Mesothelial cell of epicardium (in vitro differentiated cells): ENCODE results near the gene MYL5. TPM values are rescaled to one million over a fixed set of nuclear protein-coding genes. Genes with fewer than 3 reads are reported as not detected.

Experiments used
- DNase-seq, 2 experiments: peaks; one replicate each; pipeline ENCODE4 v3.0.0; 2021; ENCODE audit warnings: low spot score in 2 of 2; ENCODE audit not compliant: unreplicated experiment in 2 of 2
- H3K27ac Mint-ChIP-seq: 2 replicates; pipeline ENCODE4 v1.8.0; 2021; ENCODE audit warnings: mixed read lengths
- H3K27me3 Mint-ChIP-seq: 2 replicates; pipeline ENCODE4 v1.8.0; 2021; ENCODE audit warnings: low read depth, mixed read lengths
- H3K36me3 Mint-ChIP-seq: 2 replicates; pipeline ENCODE4 v1.8.0; 2021; ENCODE audit warnings: mixed read lengths
- H3K4me1 Mint-ChIP-seq: 2 replicates; pipeline ENCODE4 v1.8.0; 2021; ENCODE audit warnings: mixed read lengths
- H3K4me3 Mint-ChIP-seq: 2 replicates; pipeline ENCODE4 v1.8.0; 2021; ENCODE audit warnings: mild to moderate bottlenecking, moderate library complexity, mixed read lengths
- H3K9me3 Mint-ChIP-seq: 2 replicates; pipeline ENCODE4 v1.8.0; 2021; ENCODE audit warnings: mixed read lengths
- total RNA-seq: library from RNA; stranded (reverse); gene quantifications from 3 replicates; pipeline ENCODE4 v1.2.1, GENCODE V29; 2021
- TF ChIP-seq, protein P1 (sequence below): fragments of 200-600 bp; sonication (generic); IDR thresholded peaks from one replicate; pipeline ENCODE4 v1.5.0; 2021; ENCODE audit warnings: antibody characterized with exemption; ENCODE audit not compliant: unreplicated experiment

MYL5 gene
- total RNA-seq, 1 donor from 2014 or later: 32.1 TPM

DNA sequence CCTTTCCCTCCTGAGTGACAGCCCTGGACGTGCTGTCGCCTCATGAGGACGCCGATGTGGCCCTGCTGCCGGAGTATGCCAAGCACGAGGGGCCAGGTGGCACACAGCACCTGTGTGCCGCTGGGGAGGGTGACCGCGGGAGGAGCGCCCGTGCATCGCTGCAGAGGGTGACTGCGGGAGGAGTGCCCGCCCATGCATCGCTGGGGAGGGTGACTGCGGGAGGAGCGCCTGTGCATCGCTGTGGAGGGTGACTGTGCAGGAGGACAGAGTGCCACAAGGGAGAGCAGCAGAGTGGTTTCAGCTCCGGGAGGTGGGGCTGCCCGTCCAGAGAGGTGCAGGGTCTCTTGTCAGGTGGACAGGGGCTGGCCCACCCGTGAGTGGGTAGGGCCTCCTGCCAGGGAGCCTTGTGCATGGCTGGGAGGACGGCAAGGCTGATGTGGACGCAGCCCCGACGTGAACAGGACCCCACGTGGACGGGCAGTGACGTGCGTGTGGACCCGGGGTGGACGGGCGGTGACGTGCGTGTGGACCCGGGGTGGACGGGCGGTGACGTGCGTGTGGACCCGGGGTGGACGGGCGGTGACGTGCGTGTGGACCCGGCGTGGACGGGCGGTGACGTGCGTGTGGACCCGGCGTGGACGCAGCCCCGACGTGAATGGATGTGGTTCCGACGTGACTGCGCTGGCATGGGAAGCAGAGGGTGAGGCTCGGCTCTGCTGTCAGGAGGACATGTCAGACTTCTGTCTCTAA, 45.9 kb downstream of the MYL5 start:
- Mint-ChIP-seq H3K27ac (peak overlapping the region; percentile 86), H3K4me3 (no peak overlapping the region), H3K36me3 (peaks cover 24% of the 10 kb centered on the region)

DNA sequence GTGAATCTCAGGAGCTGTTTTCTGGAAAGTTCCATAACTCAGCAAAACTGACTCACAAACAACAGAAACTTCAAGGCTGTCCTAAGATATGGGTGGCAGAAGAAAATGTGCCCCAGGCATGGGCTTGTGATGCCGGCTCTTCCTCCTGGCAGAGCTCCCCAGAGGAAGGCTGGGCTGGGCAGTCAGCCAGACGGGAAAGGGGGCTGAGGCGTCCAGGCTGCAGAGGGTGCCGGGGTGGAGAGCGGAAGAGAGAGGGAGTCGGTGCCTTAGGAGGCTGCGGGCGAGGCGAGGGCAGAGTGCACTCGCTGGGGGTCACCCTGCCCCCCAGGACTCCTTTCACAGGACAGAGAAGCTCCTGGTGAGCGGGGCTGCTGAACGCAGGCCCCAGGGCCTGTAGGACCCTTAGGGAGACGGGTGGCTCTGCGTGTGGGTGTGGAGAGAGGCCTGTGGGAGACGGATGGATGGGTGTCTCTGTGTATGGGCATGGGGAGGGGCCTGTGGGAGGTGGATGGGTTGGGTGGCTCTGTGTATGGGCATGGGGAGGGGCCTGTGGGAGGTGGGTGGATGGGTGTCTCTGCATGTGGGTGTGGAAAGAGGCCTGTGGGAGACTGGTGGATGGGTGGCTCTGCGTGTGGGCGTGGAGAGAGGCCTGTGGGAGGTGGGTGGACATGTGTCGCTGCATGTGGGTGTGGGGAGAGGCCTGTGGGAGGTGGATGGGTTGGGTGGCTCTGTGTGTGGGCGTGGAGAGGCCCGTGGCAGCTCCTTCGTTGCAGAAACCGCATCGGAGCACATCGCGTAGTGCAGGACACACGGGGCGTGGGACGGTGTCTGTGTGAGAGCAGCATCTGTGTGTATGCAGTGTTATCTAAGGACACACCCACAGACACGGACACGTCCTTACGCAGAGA, 47.2 kb downstream of the MYL5 start:
- Mint-ChIP-seq H3K4me1 (peaks cover 37% of the 10 kb centered on the region), H3K27me3 (no peaks in the 10 kb centered on the region), H3K27ac (peak overlapping the region; percentile 86), H3K9me3 (no peaks in the 10 kb centered on the region), H3K36me3 (peaks cover 24% of the 10 kb centered on the region), H3K4me3 (peak overlapping the region; percentile 22)
- TF ChIP-seq, protein P1, sequence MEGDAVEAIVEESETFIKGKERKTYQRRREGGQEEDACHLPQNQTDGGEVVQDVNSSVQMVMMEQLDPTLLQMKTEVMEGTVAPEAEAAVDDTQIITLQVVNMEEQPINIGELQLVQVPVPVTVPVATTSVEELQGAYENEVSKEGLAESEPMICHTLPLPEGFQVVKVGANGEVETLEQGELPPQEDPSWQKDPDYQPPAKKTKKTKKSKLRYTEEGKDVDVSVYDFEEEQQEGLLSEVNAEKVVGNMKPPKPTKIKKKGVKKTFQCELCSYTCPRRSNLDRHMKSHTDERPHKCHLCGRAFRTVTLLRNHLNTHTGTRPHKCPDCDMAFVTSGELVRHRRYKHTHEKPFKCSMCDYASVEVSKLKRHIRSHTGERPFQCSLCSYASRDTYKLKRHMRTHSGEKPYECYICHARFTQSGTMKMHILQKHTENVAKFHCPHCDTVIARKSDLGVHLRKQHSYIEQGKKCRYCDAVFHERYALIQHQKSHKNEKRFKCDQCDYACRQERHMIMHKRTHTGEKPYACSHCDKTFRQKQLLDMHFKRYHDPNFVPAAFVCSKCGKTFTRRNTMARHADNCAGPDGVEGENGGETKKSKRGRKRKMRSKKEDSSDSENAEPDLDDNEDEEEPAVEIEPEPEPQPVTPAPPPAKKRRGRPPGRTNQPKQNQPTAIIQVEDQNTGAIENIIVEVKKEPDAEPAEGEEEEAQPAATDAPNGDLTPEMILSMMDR: no peak
- no peak for DNase-seq

More for the DNA sequence above, 45.9 kb downstream of the MYL5 start:
- TF ChIP-seq, protein P1: no peak
- Mint-ChIP-seq H3K27me3 (no peaks in the 10 kb centered on the region), H3K4me1 (peaks cover 34% of the 10 kb centered on the region), H3K9me3 (no peaks in the 10 kb centered on the region)
- no peak for DNase-seq

DNA sequence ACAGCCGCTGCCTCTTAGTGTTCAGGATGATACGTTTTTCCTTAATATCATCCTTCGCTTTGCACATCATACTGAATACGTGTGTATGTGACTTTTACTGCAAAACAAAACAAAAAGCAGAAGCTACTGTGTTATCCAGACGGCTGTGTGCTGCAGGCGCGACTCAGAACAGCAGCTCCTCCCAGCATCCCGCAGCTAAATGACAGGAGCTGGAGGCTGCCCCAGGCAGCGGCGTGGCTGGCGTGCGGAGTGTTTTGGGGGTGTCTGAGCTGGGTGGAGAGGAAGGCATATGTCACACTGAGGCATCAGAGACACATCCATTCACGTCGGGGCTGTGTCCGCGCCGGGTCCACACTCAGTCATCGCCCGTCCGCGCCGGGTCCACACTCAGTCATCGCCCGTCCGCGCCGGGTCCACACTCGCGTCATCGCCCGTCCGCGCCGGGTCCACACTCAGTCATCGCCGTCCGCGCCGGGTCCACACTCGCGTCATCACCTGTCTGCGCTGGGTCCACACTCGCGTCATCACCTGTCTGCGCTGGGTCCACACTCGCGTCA, 47.9 kb downstream of the MYL5 start:
- H3K27ac Mint-ChIP-seq: peak overlapping the region; percentile 47
- TF ChIP-seq, protein P1: no peak
- H3K36me3 Mint-ChIP-seq: peaks cover 24% of the 10 kb centered on the region
- H3K4me3 Mint-ChIP-seq: no peak overlapping the region
- no peaks in the 10 kb centered on the region for H3K9me3 Mint-ChIP-seq
- H3K4me1 Mint-ChIP-seq: peaks cover 38% of the 10 kb centered on the region
- H3K27me3 Mint-ChIP-seq: no peaks in the 10 kb centered on the region
- no peak for DNase-seq

DNA sequence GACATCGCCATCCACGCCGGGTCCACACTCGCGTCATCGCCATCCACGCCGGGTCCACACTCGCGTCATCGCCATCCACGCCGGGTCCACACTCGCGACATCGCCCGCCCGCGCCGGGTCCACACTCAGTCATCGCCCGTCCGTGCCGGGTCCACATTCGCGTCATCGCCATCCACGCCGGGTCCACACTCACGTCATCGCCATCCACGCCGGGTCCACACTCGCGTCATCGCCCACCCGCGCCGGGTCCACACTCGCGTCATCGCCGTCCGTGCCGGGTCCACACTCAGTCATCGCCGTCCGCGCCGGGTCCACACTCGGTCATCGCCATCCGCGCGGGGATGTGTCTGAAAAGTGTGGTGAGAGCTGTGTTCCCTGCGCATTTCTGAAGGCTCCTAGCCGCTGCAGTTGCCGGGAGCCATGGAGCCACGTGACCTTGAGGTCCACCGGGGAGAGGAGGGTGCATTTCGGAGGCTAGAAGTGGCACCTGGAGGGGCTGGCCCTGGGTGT, 48.6 kb downstream of the MYL5 start:
- H3K9me3 Mint-ChIP-seq: no peaks in the 10 kb centered on the region

More for the DNA sequence above, 48.6 kb downstream of the MYL5 start:
- Mint-ChIP-seq H3K4me3 (no peak overlapping the region), H3K27me3 (no peaks in the 10 kb centered on the region), H3K36me3 (peaks cover 24% of the 10 kb centered on the region), H3K4me1 (peaks cover 38% of the 10 kb centered on the region), H3K27ac (no peak overlapping the region)
- TF ChIP-seq, protein P1: no peak
- no peak for DNase-seq
